Measurements from ENCODE around the gene GTSE1.

GTSE1 gene

DNA sequence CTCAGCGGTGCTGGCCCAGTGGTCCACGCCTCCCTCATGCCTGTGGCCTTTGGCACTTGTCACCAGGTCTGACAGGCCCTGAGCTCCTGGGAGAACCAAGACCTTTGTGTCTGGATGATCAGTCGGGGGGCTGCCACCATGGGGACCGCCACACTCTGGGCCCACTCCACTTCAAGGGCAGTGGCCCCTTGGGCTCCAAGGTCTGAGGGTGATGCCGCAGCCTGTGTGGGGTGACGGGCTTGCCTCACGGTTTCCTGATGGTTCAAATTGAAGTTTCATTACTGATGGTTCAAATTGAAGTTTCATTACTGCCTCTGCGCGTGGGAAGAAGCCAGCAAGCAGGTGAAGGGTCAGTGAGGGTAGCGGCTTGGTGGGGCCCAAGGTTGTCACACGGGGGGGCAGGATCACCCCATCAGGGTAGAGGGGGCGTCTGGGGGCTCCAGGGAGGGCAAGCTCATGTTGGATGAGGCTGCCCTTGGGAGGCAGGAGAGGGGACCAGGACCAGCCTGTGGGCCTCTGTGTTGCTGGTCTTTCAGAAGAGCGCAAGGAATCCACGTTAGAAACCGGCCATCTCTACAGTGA is 66.4 kb downstream of the GTSE1 start:
- no peak for TF ChIP-seq POLR2AphosphoS5 (IDR thresholded peaks at IDR 0.05; ENCODE audit: low read depth, low read length)

DNA sequence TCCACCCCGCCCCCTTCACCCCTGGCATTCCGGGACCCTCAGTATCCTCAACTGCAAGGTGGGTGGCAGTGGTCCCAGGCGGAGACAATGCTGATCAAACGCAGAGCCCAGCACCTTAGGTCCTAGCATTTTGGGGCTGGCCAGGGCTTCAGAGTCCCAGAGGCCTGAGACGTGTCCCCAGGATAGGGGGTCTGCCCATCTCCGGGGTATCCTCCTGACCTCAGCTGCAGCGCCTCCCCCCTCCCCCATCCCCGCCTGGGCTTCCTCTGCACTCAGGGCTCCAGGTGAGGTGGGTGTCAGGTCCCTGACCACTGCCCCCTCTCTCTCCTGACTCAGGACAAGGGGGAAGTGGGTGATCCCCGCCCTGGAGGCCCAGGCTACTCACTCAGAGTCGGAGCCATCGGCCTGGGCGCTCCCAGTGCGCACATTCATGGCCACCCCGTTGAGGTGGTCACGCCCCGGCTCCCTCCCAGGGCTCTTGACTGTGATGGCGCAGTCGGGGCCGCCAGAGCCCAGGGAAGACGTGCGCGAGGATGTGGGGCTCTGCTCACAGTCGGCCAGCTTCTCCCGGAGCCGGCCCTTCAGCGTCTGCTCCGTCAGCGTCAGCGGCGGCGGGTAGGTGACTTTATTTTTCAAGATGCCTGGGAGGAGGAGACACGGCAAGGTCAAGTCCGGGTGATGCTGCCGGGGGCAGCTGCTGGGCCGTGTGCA is 67.1 kb downstream of the GTSE1 start:
- TF ChIP-seq FOXP2 (optimal IDR thresholded peaks at IDR 0.05; ENCODE audit: borderline replicate concordance, extremely low read depth, extremely low read length, insufficient read depth) = no peak
- TF ChIP-seq, protein P1, sequence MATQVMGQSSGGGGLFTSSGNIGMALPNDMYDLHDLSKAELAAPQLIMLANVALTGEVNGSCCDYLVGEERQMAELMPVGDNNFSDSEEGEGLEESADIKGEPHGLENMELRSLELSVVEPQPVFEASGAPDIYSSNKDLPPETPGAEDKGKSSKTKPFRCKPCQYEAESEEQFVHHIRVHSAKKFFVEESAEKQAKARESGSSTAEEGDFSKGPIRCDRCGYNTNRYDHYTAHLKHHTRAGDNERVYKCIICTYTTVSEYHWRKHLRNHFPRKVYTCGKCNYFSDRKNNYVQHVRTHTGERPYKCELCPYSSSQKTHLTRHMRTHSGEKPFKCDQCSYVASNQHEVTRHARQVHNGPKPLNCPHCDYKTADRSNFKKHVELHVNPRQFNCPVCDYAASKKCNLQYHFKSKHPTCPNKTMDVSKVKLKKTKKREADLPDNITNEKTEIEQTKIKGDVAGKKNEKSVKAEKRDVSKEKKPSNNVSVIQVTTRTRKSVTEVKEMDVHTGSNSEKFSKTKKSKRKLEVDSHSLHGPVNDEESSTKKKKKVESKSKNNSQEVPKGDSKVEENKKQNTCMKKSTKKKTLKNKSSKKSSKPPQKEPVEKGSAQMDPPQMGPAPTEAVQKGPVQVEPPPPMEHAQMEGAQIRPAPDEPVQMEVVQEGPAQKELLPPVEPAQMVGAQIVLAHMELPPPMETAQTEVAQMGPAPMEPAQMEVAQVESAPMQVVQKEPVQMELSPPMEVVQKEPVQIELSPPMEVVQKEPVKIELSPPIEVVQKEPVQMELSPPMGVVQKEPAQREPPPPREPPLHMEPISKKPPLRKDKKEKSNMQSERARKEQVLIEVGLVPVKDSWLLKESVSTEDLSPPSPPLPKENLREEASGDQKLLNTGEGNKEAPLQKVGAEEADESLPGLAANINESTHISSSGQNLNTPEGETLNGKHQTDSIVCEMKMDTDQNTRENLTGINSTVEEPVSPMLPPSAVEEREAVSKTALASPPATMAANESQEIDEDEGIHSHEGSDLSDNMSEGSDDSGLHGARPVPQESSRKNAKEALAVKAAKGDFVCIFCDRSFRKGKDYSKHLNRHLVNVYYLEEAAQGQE (IDR thresholded peaks at IDR 0.05; ENCODE audit: insufficient read depth in 1 of 2, low read depth in 2 of 2, low read length in 2 of 2) = no peak
- no peak for TF ChIP-seq TAF1 (IDR thresholded peaks at IDR 0.05; ENCODE audit: borderline replicate concordance, insufficient read depth, low read length)
- TF ChIP-seq SIN3A (IDR thresholded peaks at IDR 0.05; ENCODE audit: borderline replicate concordance, insufficient read depth, low read length) = no peak
- no peak for TF ChIP-seq POLR2AphosphoS5 (IDR thresholded peaks at IDR 0.05; ENCODE audit: low read depth, low read length)

DNA sequence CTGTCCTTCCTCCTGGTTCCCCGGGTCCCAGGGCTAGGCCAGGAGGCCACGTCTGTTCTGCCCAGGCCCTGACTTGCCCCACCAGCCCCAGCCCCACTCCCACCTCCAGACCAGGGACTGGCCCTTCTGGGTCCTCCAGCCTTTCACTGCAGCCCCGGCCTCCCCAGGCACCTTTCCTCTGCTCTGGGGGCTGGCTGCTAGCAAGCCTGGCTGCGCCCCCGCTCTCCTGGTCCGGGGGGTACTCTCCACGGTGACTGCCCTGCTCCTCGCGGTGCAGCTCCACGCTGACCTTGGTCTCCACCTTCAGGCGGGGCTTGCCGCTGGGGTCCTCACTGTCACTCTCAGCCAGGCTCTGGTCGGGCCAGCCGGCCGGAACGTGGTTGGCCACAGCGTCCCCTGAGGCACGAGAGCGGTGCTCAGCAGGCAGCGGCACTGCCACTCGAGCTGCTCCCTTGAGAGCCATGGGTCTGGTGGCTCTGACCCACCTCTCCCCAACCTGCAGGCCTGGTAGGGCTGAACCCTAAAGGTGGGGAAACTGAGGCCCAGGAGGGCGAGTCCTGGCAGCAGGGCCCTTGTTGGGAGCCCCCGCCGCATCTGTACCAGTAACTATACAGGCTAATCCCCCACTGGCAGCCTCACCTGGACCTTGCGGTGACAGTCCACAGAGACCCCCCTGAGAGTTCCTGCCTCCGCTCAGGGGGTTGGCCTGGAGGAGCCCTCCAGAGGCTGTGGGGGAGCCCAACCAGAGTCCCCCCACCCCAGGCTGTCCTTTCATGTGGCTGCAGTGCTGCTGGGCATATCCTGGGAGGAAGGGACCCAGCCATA is 67.9 kb downstream of the GTSE1 start:
- TF ChIP-seq POLR2AphosphoS5 (IDR thresholded peaks at IDR 0.05; ENCODE audit: low read depth, low read length) = no peak
- TF ChIP-seq FOXP2 (optimal IDR thresholded peaks at IDR 0.05; ENCODE audit: borderline replicate concordance, extremely low read depth, extremely low read length, insufficient read depth) = no peak
- no peak for TF ChIP-seq TAF1 (IDR thresholded peaks at IDR 0.05; ENCODE audit: borderline replicate concordance, insufficient read depth, low read length)
- TF ChIP-seq, protein P1 (IDR thresholded peaks at IDR 0.05; ENCODE audit: insufficient read depth in 1 of 2, low read depth in 2 of 2, low read length in 2 of 2) = no peak
- no peak for TF ChIP-seq SIN3A (IDR thresholded peaks at IDR 0.05; ENCODE audit: borderline replicate concordance, insufficient read depth, low read length)

DNA sequence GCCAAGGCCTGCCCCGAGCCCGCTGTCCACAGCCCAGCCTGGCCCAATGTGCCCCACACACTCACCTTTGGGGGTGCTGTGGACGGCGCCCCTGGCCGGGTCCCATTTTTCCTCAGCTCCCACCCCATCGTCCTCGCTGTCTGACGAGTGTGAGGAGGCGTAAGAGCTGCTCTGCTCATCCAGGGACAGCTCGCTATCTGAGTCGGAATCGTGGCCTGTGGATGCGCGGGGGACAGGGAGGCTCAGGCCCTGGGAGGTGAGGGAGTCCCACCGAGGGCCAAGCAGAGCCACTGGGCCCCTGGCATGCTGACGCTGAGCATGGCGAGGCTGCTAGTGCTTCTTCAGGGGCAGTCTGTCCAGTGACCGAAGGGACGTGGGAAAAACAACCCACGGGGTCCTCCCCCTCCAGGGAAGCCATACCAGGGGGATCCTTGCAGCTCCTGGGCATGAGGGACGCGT is 68.5 kb downstream of the GTSE1 start:
- no peak for TF ChIP-seq SIN3A (IDR thresholded peaks at IDR 0.05; ENCODE audit: borderline replicate concordance, insufficient read depth, low read length)
- TF ChIP-seq POLR2AphosphoS5 (IDR thresholded peaks at IDR 0.05; ENCODE audit: low read depth, low read length) = no peak
- TF ChIP-seq, protein P1 (IDR thresholded peaks at IDR 0.05; ENCODE audit: insufficient read depth in 1 of 2, low read depth in 2 of 2, low read length in 2 of 2) = no peak
- TF ChIP-seq FOXP2 (optimal IDR thresholded peaks at IDR 0.05; ENCODE audit: borderline replicate concordance, extremely low read depth, extremely low read length, insufficient read depth) = no peak
- TF ChIP-seq TAF1 (IDR thresholded peaks at IDR 0.05; ENCODE audit: borderline replicate concordance, insufficient read depth, low read length) = no peak

DNA sequence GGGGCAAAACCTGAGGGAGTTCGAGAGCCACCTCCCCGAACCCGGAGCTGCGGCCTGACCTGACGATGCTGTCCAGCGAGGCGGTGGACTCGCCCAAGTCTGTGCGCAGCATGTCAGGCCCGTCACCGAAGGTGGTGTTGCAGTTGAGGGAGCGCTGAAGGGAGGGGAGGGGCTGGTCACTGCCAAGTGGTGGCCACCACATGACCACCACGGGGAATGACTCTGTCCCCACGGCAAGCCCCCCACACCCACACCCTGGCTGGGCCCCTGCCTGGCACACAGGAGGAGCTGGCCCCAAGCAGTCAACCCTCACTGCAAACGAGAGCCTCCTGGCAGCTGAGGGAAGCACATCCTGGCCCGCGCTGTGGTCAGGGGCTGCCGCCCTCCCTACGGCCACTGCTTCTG is 69.7 kb downstream of the GTSE1 start:
- TF ChIP-seq FOXP2 (optimal IDR thresholded peaks at IDR 0.05; ENCODE audit: borderline replicate concordance, extremely low read depth, extremely low read length, insufficient read depth) = no peak
- TF ChIP-seq TAF1 (IDR thresholded peaks at IDR 0.05; ENCODE audit: borderline replicate concordance, insufficient read depth, low read length) = no peak
- TF ChIP-seq, protein P1 (IDR thresholded peaks at IDR 0.05; ENCODE audit: insufficient read depth in 1 of 2, low read depth in 2 of 2, low read length in 2 of 2) = no peak
- no peak for TF ChIP-seq SIN3A (IDR thresholded peaks at IDR 0.05; ENCODE audit: borderline replicate concordance, insufficient read depth, low read length)
- TF ChIP-seq POLR2AphosphoS5 (IDR thresholded peaks at IDR 0.05; ENCODE audit: low read depth, low read length) = no peak
